Neural progenitor cell (in vitro differentiated cells): Measurements from ENCODE around the gene CYP2D6. TPM values are rescaled to one million over a fixed set of nuclear protein-coding genes. Genes with fewer than 3 reads are reported as not detected.
"Not testable (repeated sequence)": the region's sequence is repeated elsewhere in the genome, so short reads cannot be mapped to it uniquely, and the experiment has no call there.

ENCODE experiments used
- DNase-seq: peaks from one replicate; pipeline ENCODE4 v3.0.0-alpha.2; 2016; ENCODE audit warnings: low spot score
- H2AFZ ChIP-seq: fragments of 200-600 bp; sonication (generic); replicated peaks from 2 replicates; pipeline ENCODE4 v1.6.1; 2016; ENCODE audit warnings: antibody characterized with exemption
- H3F3A ChIP-seq: fragments of 200-600 bp; sonication (generic); 2 replicates; pipeline ENCODE4 v1.6.1; 2016; ENCODE audit warnings: antibody characterized with exemption, low read depth
- H3K27ac ChIP-seq: fragments of 200-600 bp; sonication (generic); 2 replicates; pipeline ENCODE4 v1.5.1; 2016; ENCODE audit warnings: mild to moderate bottlenecking
- H3K27me3 ChIP-seq: fragments of 200-600 bp; sonication (generic); 2 replicates; pipeline ENCODE4 v1.6.1; 2016; ENCODE audit warnings: mild to moderate bottlenecking, moderate library complexity
- H3K36me3 ChIP-seq: fragments of 200-600 bp; sonication (generic); 2 replicates; pipeline ENCODE4 v1.5.1; 2016
- H3K4me1 ChIP-seq: fragments of 200-600 bp; sonication (generic); 2 replicates; pipeline ENCODE4 v1.6.1; 2016; ENCODE audit warnings: mixed run types
- H3K4me2 ChIP-seq: fragments of 200-600 bp; sonication (generic); 2 replicates; pipeline ENCODE4 v1.6.1; 2016
- H3K4me3 ChIP-seq: fragments of 200-600 bp; sonication (generic); 2 replicates; pipeline ENCODE4 v1.5.1; 2016
- H3K79me2 ChIP-seq: fragments of 200-600 bp; sonication (generic); 2 replicates; pipeline ENCODE4 v1.6.1; 2016; ENCODE audit warnings: low read depth
- H3K9ac ChIP-seq: fragments of 200-600 bp; sonication (generic); 2 replicates; pipeline ENCODE4 v1.6.1; 2016
- H3K9me3 ChIP-seq: fragments of 200-600 bp; sonication (generic); 2 replicates; pipeline ENCODE4 v1.5.1; 2016; ENCODE audit warnings: low read depth
- H4K20me1 ChIP-seq: fragments of 200-600 bp; sonication (generic); 2 replicates; pipeline ENCODE4 v1.6.1; 2016; ENCODE audit warnings: low read depth
- H3K27ac Mint-ChIP-seq: 3 replicates; pipeline ENCODE4 v1.8.0; 2021; ENCODE audit warnings: mixed read lengths
- H3K27me3 Mint-ChIP-seq: 2 replicates; pipeline ENCODE4 v1.8.0; 2022; ENCODE audit warnings: low read depth, mild to moderate bottlenecking, inconsistent platforms, moderate library complexity, mixed read lengths; ENCODE audit not compliant: insufficient read depth
- H3K36me3 Mint-ChIP-seq: 3 replicates; pipeline ENCODE4 v1.8.0; 2021; ENCODE audit warnings: mixed read lengths
- H3K4me1 Mint-ChIP-seq: 3 replicates; pipeline ENCODE4 v1.8.0; 2021; ENCODE audit warnings: mixed read lengths
- H3K4me3 Mint-ChIP-seq: 3 replicates; pipeline ENCODE4 v1.8.0; 2021; ENCODE audit warnings: mild to moderate bottlenecking, moderate library complexity, mixed read lengths
- H3K9me3 Mint-ChIP-seq: 3 replicates; pipeline ENCODE4 v1.8.0; 2020; ENCODE audit warnings: mixed read lengths
- CTCF ChIP-seq: fragments of 200-600 bp; sonication (generic); IDR thresholded peaks from 2 replicates; pipeline ENCODE4 v1.5.1; 2017; ENCODE audit warnings: antibody characterized with exemption, mild to moderate bottlenecking
- EZH2 ChIP-seq: fragments of 200-600 bp; sonication (generic); IDR thresholded peaks from 2 replicates; pipeline ENCODE4 v1.6.1; 2017; ENCODE audit warnings: antibody characterized with exemption, mild to moderate bottlenecking, moderate library complexity
- EZH2phosphoT487 ChIP-seq: fragments of 200-600 bp; sonication (generic); IDR thresholded peaks from 2 replicates; pipeline ENCODE4 v1.6.1; 2017; ENCODE audit warnings: antibody characterized with exemption
- total RNA-seq: library from RNA; depleted of rRNA; stranded (reverse); fragments of >200 nt; gene quantifications from 2 replicates; pipeline ENCODE4 v1.2.3, GENCODE V29; 2015; ENCODE audit warnings: low replicate concordance

Gene CYP2D6
- total RNA-seq, 1 donor from 2014 or later = 0.24 TPM

- peaks cover 20% of the 10 kb centered on the region for H3K36me3 Mint-ChIP-seq
- H3K27me3 Mint-ChIP-seq = peaks cover 18% of the 10 kb centered on the region
- no peak overlapping the region for H3K9ac ChIP-seq
- H3K27ac ChIP-seq = no peak overlapping the region
- no peaks in the 10 kb centered on the region for H3K4me1 Mint-ChIP-seq
- peak overlapping the region; percentile 33 for H3K27ac Mint-ChIP-seq
- no peaks in the 10 kb centered on the region for H4K20me1 ChIP-seq
- no peak overlapping the region for H3K4me3 ChIP-seq
- H3K79me2 ChIP-seq = no peaks in the 10 kb centered on the region
- H3K27me3 ChIP-seq = no peaks in the 10 kb centered on the region
- no peaks in the 10 kb centered on the region for H3K4me1 ChIP-seq
- no peak for DNase-seq
- no peak overlapping the region for H3K4me2 ChIP-seq
- H3K9me3 Mint-ChIP-seq = no peaks in the 10 kb centered on the region
- no peak overlapping the region for H3K4me3 Mint-ChIP-seq
- TF ChIP-seq EZH2 (no peak), CTCF (no peak), EZH2phosphoT487 (no peak)
- no peak overlapping the region for H2AFZ ChIP-seq
- H3K36me3 ChIP-seq = no peaks in the 10 kb centered on the region
- no peaks in the 10 kb centered on the region for H3K9me3 ChIP-seq
- H3F3A ChIP-seq = no peaks in the 10 kb centered on the region
These were observed 20.3 kb upstream of the CYP2D6 start for GRCh38 chr22:42150727-42151590.

- H3K4me1 Mint-ChIP-seq, H3K27me3 ChIP-seq, H3K79me2 ChIP-seq, H3K9ac ChIP-seq, H3K4me3 ChIP-seq, H3K4me3 Mint-ChIP-seq, H3F3A ChIP-seq, H2AFZ ChIP-seq, H3K4me1 ChIP-seq, H3K4me2 ChIP-seq, H3K27ac Mint-ChIP-seq, H3K9me3 ChIP-seq, DNase-seq, H4K20me1 ChIP-seq, H3K9me3 Mint-ChIP-seq, H3K36me3 ChIP-seq, H3K27ac ChIP-seq: not testable (repeated sequence)
- Mint-ChIP-seq H3K36me3 (peaks cover 20% of the 10 kb centered on the region), H3K27me3 (peaks cover 20% of the 10 kb centered on the region)
These were observed 19.2 kb upstream of the CYP2D6 start for GRCh38 chr22:42149798-42150197.

- Mint-ChIP-seq H3K36me3 (peaks cover 11% of the 10 kb centered on the region), H3K4me3 (no peak overlapping the region), H3K27me3 (peaks cover 10% of the 10 kb centered on the region), H3K27ac (no peak overlapping the region), H3K4me1 (no peaks in the 10 kb centered on the region), H3K9me3 (no peaks in the 10 kb centered on the region)
- no peaks in the 10 kb centered on the region for H3K4me1 ChIP-seq
- DNase-seq = no peak
- H3K27me3 ChIP-seq = no peaks in the 10 kb centered on the region
- H3K36me3 ChIP-seq = no peaks in the 10 kb centered on the region
- no peak overlapping the region for H2AFZ ChIP-seq
- H3F3A ChIP-seq = no peaks in the 10 kb centered on the region
- H3K4me2 ChIP-seq = no peak overlapping the region
- H3K27ac ChIP-seq = no peak overlapping the region
- H3K9me3 ChIP-seq = no peaks in the 10 kb centered on the region
- H3K9ac ChIP-seq = no peak overlapping the region
- H3K4me3 ChIP-seq = no peak overlapping the region
- H3K79me2 ChIP-seq = no peaks in the 10 kb centered on the region
- no peaks in the 10 kb centered on the region for H4K20me1 ChIP-seq
- no peak for TF ChIP-seq CTCF
- TF ChIP-seq EZH2 = no peak
- TF ChIP-seq EZH2phosphoT487 = no peak
These were observed 14.6 kb upstream of the CYP2D6 start for GRCh38 chr22:42145175-42145574.

- H3K27ac ChIP-seq, H3K79me2 ChIP-seq, H3K27me3 ChIP-seq, H3F3A ChIP-seq, H3K4me2 ChIP-seq, H3K9me3 ChIP-seq, H2AFZ ChIP-seq, DNase-seq, H3K4me1 Mint-ChIP-seq, H3K4me1 ChIP-seq, H3K4me3 ChIP-seq, H3K36me3 Mint-ChIP-seq, H3K4me3 Mint-ChIP-seq, H3K27ac Mint-ChIP-seq, H4K20me1 ChIP-seq, H3K36me3 ChIP-seq, H3K27me3 Mint-ChIP-seq, H3K9me3 Mint-ChIP-seq, H3K9ac ChIP-seq: not testable (repeated sequence)
These were observed 13.5 kb upstream of the CYP2D6 start for GRCh38 chr22:42143859-42144822.
